H1 (cell line): ENCODE results near the gene ARHGDIG. TPM values are rescaled to one million over a fixed set of nuclear protein-coding genes. Genes with fewer than 3 reads are reported as not detected.

Experiments used
- CTCF ChIA-PET: fragments of 300-600 bp; sonication (Branson Sonifier 250); formaldehyde crosslinking; loops from one replicate; lab custom pipeline; 2021; ENCODE audit not compliant: partially characterized antibody; lab: Charles Lee
- POLR2A ChIA-PET: fragments of 300-600 bp; sonication (Branson Sonifier 250); formaldehyde crosslinking; loops from one replicate; lab custom pipeline; 2021; ENCODE audit warnings: inconsistent platforms; ENCODE audit not compliant: partially characterized antibody; lab: Charles Lee
- DNase-seq, 2 experiments: peaks; one replicate each; pipeline versions ENCODE4 v3.0.0 to v3.0.0-alpha.2; 2010 to 2022; ENCODE audit warnings: low spot score in 2 of 2, low read depth in 1 of 2, mixed read lengths in 1 of 2
- FAIRE-seq: peaks from 2 replicates; lab custom pipeline; 2011; peaks lifted over from hg19 to GRCh38; lab: Jason Lieb, UNC
- H2AFZ ChIP-seq: 2 replicates; pipeline ENCODE4 v1.8.1; 2012; ENCODE audit warnings: low read length, inconsistent platforms
- H2AK5ac ChIP-seq: 2 replicates; pipeline ENCODE4 v1.6.1; 2013; ENCODE audit warnings: low read depth, low read length
- H2BK120ac ChIP-seq: replicated peaks from 2 replicates; pipeline ENCODE3; 2013; ENCODE audit warnings: low read depth, low read length, inconsistent platforms
- H2BK12ac ChIP-seq: 2 replicates; pipeline ENCODE4 v1.6.1; 2013; ENCODE audit warnings: low read depth, low read length
- H2BK15ac ChIP-seq: 2 replicates; pipeline ENCODE4 v1.6.1; 2013; ENCODE audit warnings: low read length
- H2BK20ac ChIP-seq: 2 replicates; pipeline ENCODE4 v1.6.1; 2013; ENCODE audit warnings: low read length
- H2BK5ac ChIP-seq: 2 replicates; pipeline ENCODE4 v1.6.1; 2013; ENCODE audit warnings: low read depth, low read length
- H3K14ac ChIP-seq: 2 replicates; pipeline ENCODE4 v1.6.1; 2013; ENCODE audit warnings: inconsistent platforms; ENCODE audit not compliant: insufficient read length
- H3K18ac ChIP-seq: 2 replicates; pipeline ENCODE4 v1.6.1; 2013; ENCODE audit warnings: low read length; ENCODE audit errors: extremely low read depth
- H3K23ac ChIP-seq: 2 replicates; pipeline ENCODE4 v1.6.1; 2013; ENCODE audit warnings: inconsistent platforms; ENCODE audit not compliant: insufficient read length
- H3K23me2 ChIP-seq: 2 replicates; pipeline ENCODE4 v1.6.1; 2013; ENCODE audit warnings: low read depth, low read length
- H3K27ac ChIP-seq: 2 replicates; pipeline ENCODE4 v1.6.1; 2011; ENCODE audit warnings: low read depth, low read length, inconsistent platforms
- H3K27me3 ChIP-seq, 4 experiments: replicated peaks in 1 of 4; 1 replicate in 1 of 4; 2 replicates in 3 of 4; pipeline versions ENCODE4 v1.6.1 to v1.8.1; 2011 to 2013; ENCODE audit warnings: low read length in 3 of 4, mild to moderate bottlenecking in 3 of 4, inconsistent platforms in 2 of 4, mixed read lengths in 2 of 4, moderate library complexity in 1 of 4; ENCODE audit not compliant: control insufficient read depth in 3 of 4, insufficient read depth in 3 of 4; ENCODE audit errors: extremely low read depth in 1 of 4
- H3K36me3 ChIP-seq, 4 experiments: 2 replicates each; pipeline versions ENCODE4 v1.6.1 to v1.8.1; 2011 to 2013; ENCODE audit warnings: mild to moderate bottlenecking in 4 of 4, low read length in 3 of 4, moderate library complexity in 2 of 4, control low read depth in 1 of 4, inconsistent platforms in 1 of 4; ENCODE audit not compliant: insufficient read depth in 4 of 4, control insufficient read depth in 2 of 4
- H3K4ac ChIP-seq: replicated peaks from 2 replicates; pipeline ENCODE3; 2013; ENCODE audit warnings: low read length, low read depth, mixed read lengths, inconsistent platforms; ENCODE audit not compliant: insufficient read length
- H3K4me1 ChIP-seq, 4 experiments: replicated peaks in 1 of 4; 1 replicate in 1 of 4; 2 replicates in 3 of 4; pipeline versions ENCODE4 v1.6.1 to v1.8.1; 2011 to 2013; ENCODE audit warnings: low read length in 3 of 4, inconsistent platforms in 2 of 4, mixed read lengths in 1 of 4; ENCODE audit not compliant: insufficient read depth in 4 of 4, control insufficient read depth in 3 of 4
- H3K4me2 ChIP-seq, 2 experiments: 2 replicates each; pipeline versions ENCODE4 v1.6.1 to v1.8.1; 2011 to 2013; ENCODE audit warnings: low read depth in 2 of 2, low read length in 2 of 2, control low read depth in 1 of 2, inconsistent platforms in 1 of 2, mild to moderate bottlenecking in 1 of 2; ENCODE audit not compliant: insufficient read depth in 1 of 2
- H3K4me3 ChIP-seq, 4 experiments: fragments of 200-600, 300-600 bp in 1 of 4; sonication (generic), shearing (Covaris generic), sonication (Bioruptor Twin) in 1 of 4; 2 replicates each; pipeline versions ENCODE4 v1.5.1 to v1.8.1; 2011 to 2016; ENCODE audit warnings: low read length in 4 of 4, low read depth in 3 of 4, control low read depth in 2 of 4, inconsistent platforms in 2 of 4, mild to moderate bottlenecking in 2 of 4, mixed read lengths in 1 of 4, moderate library complexity in 1 of 4; ENCODE audit not compliant: insufficient read depth in 2 of 4; ENCODE audit errors: extremely low read depth in 1 of 4
- H3K56ac ChIP-seq: replicated peaks from 2 replicates; pipeline ENCODE3; 2013; ENCODE audit warnings: low read depth, mild to moderate bottlenecking, mixed read lengths, low read length, inconsistent platforms; ENCODE audit not compliant: insufficient read length
- H3K79me1 ChIP-seq: 2 replicates; pipeline ENCODE4 v1.6.1; 2013; ENCODE audit warnings: low read depth, low read length, control low read depth
- H3K79me2 ChIP-seq, 2 experiments: 2 replicates each; pipeline versions ENCODE4 v1.6.1 to v1.8.1; 2012 to 2013; ENCODE audit warnings: low read length in 2 of 2, mild to moderate bottlenecking in 2 of 2, inconsistent platforms in 1 of 2; ENCODE audit not compliant: insufficient read depth in 2 of 2, control insufficient read depth in 1 of 2
- H3K9ac ChIP-seq, 4 experiments: replicated peaks in 1 of 4; 1 replicate in 1 of 4; 2 replicates in 3 of 4; pipeline versions ENCODE4 v1.6.1 to v1.8.1; 2011 to 2013; ENCODE audit warnings: low read depth in 3 of 4, low read length in 3 of 4, control low read depth in 2 of 4, mild to moderate bottlenecking in 2 of 4, moderate library complexity in 2 of 4, inconsistent platforms in 1 of 4; ENCODE audit errors: extremely low read depth in 1 of 4
- H3K9me3 ChIP-seq, 2 experiments: 2 replicates each; pipeline versions ENCODE4 v1.6.1 to v1.8.1; 2012 to 2013; ENCODE audit warnings: mild to moderate bottlenecking in 2 of 2, moderate library complexity in 2 of 2, control low read depth in 1 of 2, inconsistent platforms in 1 of 2, low read depth in 1 of 2, low read length in 1 of 2, mixed read lengths in 1 of 2; ENCODE audit not compliant: insufficient read depth in 2 of 2
- H4K20me1 ChIP-seq, 2 experiments: replicated peaks in 1 of 2; 2 replicates each; pipeline versions ENCODE3 to v1.8.1; 2011 to 2013; ENCODE audit warnings: inconsistent platforms in 2 of 2, low read length in 2 of 2, mild to moderate bottlenecking in 1 of 2; ENCODE audit not compliant: insufficient read depth in 2 of 2, control insufficient read depth in 1 of 2
- H4K5ac ChIP-seq: 2 replicates; pipeline ENCODE4 v1.6.1; 2013; ENCODE audit warnings: low read length, low read depth, mixed read lengths, inconsistent platforms; ENCODE audit not compliant: insufficient read length
- H4K8ac ChIP-seq: 2 replicates; pipeline ENCODE4 v1.8.0; 2013; ENCODE audit warnings: mild to moderate bottlenecking, moderate library complexity, low read length, inconsistent platforms; ENCODE audit not compliant: insufficient read depth; ENCODE audit errors: extremely low read depth
- H4K91ac ChIP-seq: replicated peaks from 2 replicates; pipeline ENCODE3; 2013; ENCODE audit warnings: low read length, mixed read lengths, inconsistent platforms; ENCODE audit not compliant: insufficient read length
- BRCA1 ChIP-seq: IDR thresholded peaks from 2 replicates; pipeline ENCODE4 v1.6.1; 2012; ENCODE audit warnings: low read depth, low read length, improper control_type of control experiment
- MAX ChIP-seq: IDR thresholded peaks from 2 replicates; pipeline ENCODE4 v1.6.1; 2012; ENCODE audit warnings: inconsistent platforms
- PHF8 ChIP-seq: fragments of 200-600 bp; sonication (generic); conservative IDR thresholded peaks from 2 replicates; pipeline ENCODE4 v1.7.1; 2012; ENCODE audit warnings: low read depth, mild to moderate bottlenecking, inconsistent platforms, low read length, moderate library complexity
- SAP30 ChIP-seq: fragments of 300-600 bp; sonication (generic); IDR thresholded peaks from 2 replicates; pipeline ENCODE4 v1.7.1; 2012; ENCODE audit warnings: low read length, moderate library complexity, mild to moderate bottlenecking, inconsistent platforms; ENCODE audit not compliant: insufficient read depth, insufficient replicate concordance
- SIX5 ChIP-seq: IDR thresholded peaks from 2 replicates; pipeline ENCODE4 v1.6.1; 2011; ENCODE audit warnings: mild to moderate bottlenecking, low read depth, low read length
- TBP ChIP-seq: IDR thresholded peaks from 2 replicates; pipeline ENCODE4 v1.6.1; 2011; ENCODE audit warnings: low read depth, low read length, improper control_type of control experiment
- WGBS, 2 experiments: shearing (Covaris generic) in 1 of 2; methylation state at CpG; one replicate each; pipeline versions ENCODE4 v1.1.6 to v1.1.7; 2013 to 2015; ENCODE audit warnings: low lambda C conversion rate in 2 of 2, mixed read lengths in 2 of 2, inconsistent platforms in 1 of 2, low coverage in 1 of 2, missing lambda C conversion rate in 1 of 2; ENCODE audit not compliant: insufficient replicate concordance in 2 of 2, insufficient coverage in 1 of 2, insufficient read length in 1 of 2; ENCODE audit errors: extremely low coverage in 1 of 2, missing lambda C conversion rate in 1 of 2; 5-methylcytosine and 5-hydroxymethylcytosine counted together
- polyA plus RNA-seq, 7 experiments: library from polyadenylated mRNA; depleted of rRNA in 3 of 7; stranded (reverse) in 5 of 7; unstranded in 2 of 7; fragments of >200 nt in 5 of 7; fragments of 200-250 nt in 2 of 7; gene quantifications; 1 replicate in 5 of 7; 2 replicates in 1 of 7; 4 replicates in 1 of 7; pipeline versions ENCODE4 v1.2.1 to v1.2.3, GENCODE V29; 2011 to 2013; ENCODE audit warnings: missing spikeins in 2 of 7, mixed read lengths in 2 of 7
- total RNA-seq: library from RNA; stranded (reverse); fragmentation: NEBNext Ultra II Directional; extraction: Animal tissue kit (Norgen Biotek cat#: 25700); gene quantifications from 2 replicates; pipeline ENCODE4 v1.2.1, GENCODE V29; 2021
- TF ChIP-seq, protein P1 (sequence below): IDR thresholded peaks from 2 replicates; pipeline ENCODE4 v1.6.1; 2012; ENCODE audit warnings: low read length, inconsistent platforms

The ARHGDIG gene
- total and polyA plus RNA-seq, 2 of the 8 experiments (the other 6 are each of a cell fraction or from before 2014, with no cell fraction given): 1.2 to 2.9 TPM

DNA sequence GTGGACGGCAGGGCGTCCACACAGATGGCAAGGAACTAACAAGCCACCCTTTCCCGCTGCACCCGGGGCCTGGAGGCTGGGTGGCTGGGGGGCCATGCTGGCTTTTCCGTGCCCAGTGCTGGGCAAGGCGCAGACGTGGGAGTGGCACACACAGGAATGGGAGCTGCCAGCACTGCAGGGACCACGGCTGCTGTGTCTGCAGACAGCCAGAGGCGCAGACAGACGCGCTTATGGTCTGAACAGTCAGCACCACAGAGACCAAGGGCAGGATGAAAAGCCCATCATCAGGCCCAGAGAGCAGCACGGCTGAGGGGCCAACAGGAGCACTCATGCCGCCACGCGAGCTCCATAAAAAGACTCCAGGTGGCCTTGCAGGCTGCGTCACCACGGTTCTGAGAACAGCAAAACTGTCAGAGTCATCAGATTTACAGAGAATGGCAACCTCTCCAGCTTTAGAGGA lies 26.6 kb downstream of the ARHGDIG start:
- Histone ChIP-seq H3K4me2 (no peak overlapping the region), H4K8ac (no peak overlapping the region; the same call in 1 of the 2 replicates), H3K23me2 (0 out of 2 replicates have a peak, but pooled peaks cover 2% of the 10 kb centered on the region), H3K27ac (no peak overlapping the region), H3K4me1 (no peaks in the 10 kb centered on the region), H4K5ac (no peak overlapping the region), H4K91ac (no peak overlapping the region), H3K14ac (no peak overlapping the region), H3K9me3 (no peaks in the 10 kb centered on the region), H3K79me1 (no peaks in the 10 kb centered on the region; the same call in 1 of the 2 replicates), H3K23ac (no peak overlapping the region), H3K18ac (no peak overlapping the region), H2BK5ac (no peak overlapping the region), H3K9ac (no peak overlapping the region), H3K36me3 (peaks cover 0 to 24% (median 7%) of the 10 kb centered on the region in 4 experiments; a peak in 6 of 8 replicates), H2AK5ac (no peak overlapping the region), H2BK120ac (no peak overlapping the region), H2BK15ac (no peak overlapping the region), H3K56ac (no peak overlapping the region), H3K79me2 (no peaks in the 10 kb centered on the region), H2AFZ (no peak overlapping the region), H3K4ac (no peak overlapping the region), H2BK20ac (no peak overlapping the region), H3K27me3 (no peaks in the 10 kb centered on the region), H3K4me3 (no peak overlapping the region), H4K20me1 (peaks cover 3 to 12% of the 10 kb centered on the region in 2 experiments), H2BK12ac (no peak overlapping the region)
- POLR2A ChIA-PET: interaction anchor here (0.6 to 1.8 kb wide), 4 partner anchors 40 to 169 kb away, joined by 3 to 4 read pairs (median 4); no protein-coding TSS in a partner anchor
- 96% methylated on average over 17 of the region's 17 CpGs; no CpG with 5 or more reads in 1 of the 2 experiments for WGBS, 2 experiments
- no peak for FAIRE-seq
- no peak for DNase-seq
- CTCF ChIA-PET: interaction anchor here (0.7 to 6.0 kb wide), 4 partner anchors 9 to 1445 kb away, joined by 3 to 46 read pairs (median 4); no protein-coding TSS in a partner anchor
- no peak for TF ChIP-seq SIX5
- TF ChIP-seq BRCA1: no peak
- no peak for TF ChIP-seq TBP
- TF ChIP-seq, protein P1, sequence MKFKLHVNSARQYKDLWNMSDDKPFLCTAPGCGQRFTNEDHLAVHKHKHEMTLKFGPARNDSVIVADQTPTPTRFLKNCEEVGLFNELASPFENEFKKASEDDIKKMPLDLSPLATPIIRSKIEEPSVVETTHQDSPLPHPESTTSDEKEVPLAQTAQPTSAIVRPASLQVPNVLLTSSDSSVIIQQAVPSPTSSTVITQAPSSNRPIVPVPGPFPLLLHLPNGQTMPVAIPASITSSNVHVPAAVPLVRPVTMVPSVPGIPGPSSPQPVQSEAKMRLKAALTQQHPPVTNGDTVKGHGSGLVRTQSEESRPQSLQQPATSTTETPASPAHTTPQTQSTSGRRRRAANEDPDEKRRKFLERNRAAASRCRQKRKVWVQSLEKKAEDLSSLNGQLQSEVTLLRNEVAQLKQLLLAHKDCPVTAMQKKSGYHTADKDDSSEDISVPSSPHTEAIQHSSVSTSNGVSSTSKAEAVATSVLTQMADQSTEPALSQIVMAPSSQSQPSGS: no peak
- no peak for TF ChIP-seq PHF8
- TF ChIP-seq MAX: no peak
- no peak for TF ChIP-seq SAP30
